Activated naive CD4-positive, alpha-beta T cell treated with anti-CD3 and anti-CD28 coated beads, Interleukin-2, amount 50 U/mL, for 24 hours (primary cell): Measurements from ENCODE around the gene NPSR1.
"Not testable (repeated sequence)": the region's sequence is repeated elsewhere in the genome, so short reads cannot be mapped to it uniquely, and the experiment has no call there.

Experiments used
- H3K27ac Mint-ChIP-seq: one replicate; pipeline ENCODE4 v1.8.0; 2021; ENCODE audit warnings: mild to moderate bottlenecking, mixed read lengths
- H3K27me3 Mint-ChIP-seq: one replicate; pipeline ENCODE4 v1.8.0; 2021; ENCODE audit warnings: mixed read lengths
- H3K36me3 Mint-ChIP-seq: one replicate; pipeline ENCODE4 v1.8.0; 2021; ENCODE audit warnings: mixed read lengths
- H3K4me1 Mint-ChIP-seq: one replicate; pipeline ENCODE4 v1.8.0; 2021; ENCODE audit warnings: mixed read lengths
- H3K4me3 Mint-ChIP-seq: one replicate; pipeline ENCODE4 v1.8.0; 2021; ENCODE audit warnings: mild to moderate bottlenecking, mixed read lengths
- H3K9me3 Mint-ChIP-seq: one replicate; pipeline ENCODE4 v1.8.0; 2021; ENCODE audit warnings: mixed read lengths

Gene NPSR1, protein sequence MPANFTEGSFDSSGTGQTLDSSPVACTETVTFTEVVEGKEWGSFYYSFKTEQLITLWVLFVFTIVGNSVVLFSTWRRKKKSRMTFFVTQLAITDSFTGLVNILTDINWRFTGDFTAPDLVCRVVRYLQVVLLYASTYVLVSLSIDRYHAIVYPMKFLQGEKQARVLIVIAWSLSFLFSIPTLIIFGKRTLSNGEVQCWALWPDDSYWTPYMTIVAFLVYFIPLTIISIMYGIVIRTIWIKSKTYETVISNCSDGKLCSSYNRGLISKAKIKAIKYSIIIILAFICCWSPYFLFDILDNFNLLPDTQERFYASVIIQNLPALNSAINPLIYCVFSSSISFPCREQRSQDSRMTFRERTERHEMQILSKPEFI

DNA sequence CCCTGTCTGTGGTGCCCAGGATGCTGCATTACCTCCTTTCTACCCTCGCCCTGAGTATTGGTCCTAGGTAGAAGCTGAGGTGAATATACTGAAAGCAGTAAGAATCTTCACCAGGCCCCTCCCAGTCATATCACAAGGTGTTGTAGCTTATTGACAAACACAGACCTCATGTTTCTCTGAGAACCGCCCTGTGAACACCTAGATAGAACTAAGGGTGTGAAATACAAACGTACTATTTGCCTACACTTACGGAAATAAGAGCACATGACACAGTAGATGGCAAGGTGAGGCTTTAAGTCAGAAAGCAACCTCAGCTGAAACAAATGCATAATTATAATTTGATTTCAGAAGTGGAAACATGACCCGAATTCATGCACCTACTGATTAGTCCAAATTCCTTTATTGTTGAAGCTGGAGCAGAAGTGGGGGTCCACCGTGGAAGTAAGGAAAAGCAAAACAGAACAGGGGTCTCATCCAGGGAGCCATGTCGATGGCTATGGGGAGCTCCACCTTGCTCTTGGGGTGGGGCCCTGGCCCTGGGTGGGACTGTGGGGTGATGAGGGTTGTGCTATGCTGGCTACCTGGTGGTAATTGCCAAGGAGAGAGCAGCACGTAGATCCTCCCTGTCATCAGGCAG lies at the start of gene NPSR1:
NPSR1 (plus strand) TSS at position 587 of the 637 bp plus-strand sequence. CDS start 195 bp downstream, outside the sequence.
- H3K9me3 Mint-ChIP-seq, result peaks cover 4% of the 10 kb centered on the region
- no peaks in the 10 kb centered on the region for H3K4me1 Mint-ChIP-seq
- no peak within 1 kb of the TSS for H3K4me3 Mint-ChIP-seq
- no peak within 1 kb of the TSS for H3K27ac Mint-ChIP-seq
- no peaks in the 10 kb centered on the region for H3K27me3 Mint-ChIP-seq
- H3K36me3 Mint-ChIP-seq, result no peaks in the 10 kb centered on the region

DNA sequence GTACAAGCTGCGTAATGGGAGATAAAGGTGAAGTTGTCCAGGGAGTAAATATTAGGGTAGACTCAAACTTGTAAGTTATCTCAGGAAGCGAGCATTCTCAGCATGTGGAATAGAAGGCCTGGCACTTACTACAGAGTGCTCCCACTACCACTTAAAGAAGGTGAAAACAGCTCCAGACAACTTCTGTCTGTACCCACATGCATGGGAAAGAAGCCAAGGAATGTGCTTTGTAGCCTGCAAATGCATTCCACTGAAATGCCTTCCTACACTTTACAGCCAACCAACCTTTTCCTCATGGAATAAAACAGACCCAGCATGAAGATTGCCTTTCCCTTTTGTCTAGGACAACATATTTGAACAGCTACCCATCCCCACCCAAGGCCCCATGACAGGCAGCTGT lies 45.4 kb upstream of the NPSR1 start:
- peaks cover 16% of the 10 kb centered on the region for H3K9me3 Mint-ChIP-seq
- no peak overlapping the region for H3K4me3 Mint-ChIP-seq
- H3K4me1 Mint-ChIP-seq, result no peaks in the 10 kb centered on the region
- H3K36me3 Mint-ChIP-seq, result no peaks in the 10 kb centered on the region
- H3K27me3 Mint-ChIP-seq, result no peaks in the 10 kb centered on the region
- no peak overlapping the region for H3K27ac Mint-ChIP-seq

DNA sequence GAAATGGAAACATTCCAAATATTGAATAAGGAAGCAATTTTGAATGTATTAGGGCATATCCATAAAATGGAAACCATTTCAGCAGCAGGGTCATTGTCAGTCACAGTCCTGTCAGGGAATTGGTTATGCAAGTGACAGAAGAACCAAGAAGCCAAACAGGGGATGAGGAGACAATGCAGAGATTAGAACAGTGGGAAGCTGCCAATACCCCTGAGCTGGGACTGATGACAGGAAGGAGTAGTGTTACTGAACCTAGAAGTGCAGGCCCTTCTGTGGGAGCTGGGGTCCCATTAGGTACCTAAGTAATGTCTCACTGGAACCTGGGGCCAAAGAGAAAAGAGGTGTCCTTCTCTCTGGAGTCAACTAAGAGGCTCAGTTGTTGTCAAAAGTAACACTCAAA lies 37.6 kb upstream of the NPSR1 start:
- Mint-ChIP-seq H3K27me3 (no peaks in the 10 kb centered on the region), H3K9me3 (no peaks in the 10 kb centered on the region), H3K27ac (no peak overlapping the region), H3K4me1 (no peaks in the 10 kb centered on the region), H3K36me3 (no peaks in the 10 kb centered on the region), H3K4me3 (no peak overlapping the region)

DNA sequence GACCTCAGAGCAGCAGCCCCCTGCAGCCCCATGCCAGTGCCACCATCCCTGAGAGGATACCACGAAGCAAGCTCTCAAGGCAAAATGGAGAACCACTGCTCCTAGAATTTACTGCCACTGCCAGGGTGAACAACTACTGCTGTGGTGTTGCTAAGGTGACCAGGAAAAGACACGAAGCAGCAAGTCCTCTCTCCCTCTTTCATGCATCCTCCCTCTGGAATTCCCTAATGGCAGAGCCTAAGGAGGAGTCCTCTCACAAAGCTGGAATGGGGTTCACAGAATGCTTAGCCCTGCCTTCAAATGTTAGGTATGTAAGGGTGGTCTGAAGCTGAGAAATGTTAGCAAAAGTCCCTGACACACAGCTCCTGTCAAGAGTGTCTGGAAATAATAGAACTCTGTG lies 35.8 kb upstream of the NPSR1 start:
- Mint-ChIP-seq H3K27ac (no peak overlapping the region), H3K36me3 (no peaks in the 10 kb centered on the region), H3K4me3 (no peak overlapping the region), H3K27me3 (no peaks in the 10 kb centered on the region), H3K9me3 (no peaks in the 10 kb centered on the region), H3K4me1 (no peaks in the 10 kb centered on the region)

DNA sequence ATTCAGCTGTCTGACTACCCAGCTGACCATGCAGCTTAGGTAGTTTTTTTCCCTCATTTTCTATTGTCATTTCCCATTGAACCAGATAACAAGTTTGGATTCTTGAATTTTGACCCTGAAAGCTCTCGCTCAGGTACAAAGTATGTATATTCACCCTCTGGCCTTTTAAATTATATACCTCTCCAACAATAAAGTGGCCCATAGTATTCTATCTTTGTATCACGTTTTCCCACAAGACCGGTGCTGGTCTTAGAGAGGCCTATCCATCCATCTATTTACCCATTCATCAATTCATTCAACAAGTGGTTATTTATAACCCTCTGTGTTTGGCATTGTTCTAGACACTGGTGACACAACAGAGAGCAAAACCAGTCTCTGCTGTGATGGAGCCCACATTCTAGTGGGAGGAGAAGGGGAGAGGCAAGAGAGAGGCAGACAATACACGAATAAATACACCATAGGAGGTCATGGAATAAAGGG lies 35.2 kb upstream of the NPSR1 start:
- Mint-ChIP-seq H3K36me3 (no peaks in the 10 kb centered on the region), H3K27ac (no peak overlapping the region), H3K4me1 (no peaks in the 10 kb centered on the region), H3K4me3 (no peak overlapping the region), H3K9me3 (no peaks in the 10 kb centered on the region), H3K27me3 (no peaks in the 10 kb centered on the region)

DNA sequence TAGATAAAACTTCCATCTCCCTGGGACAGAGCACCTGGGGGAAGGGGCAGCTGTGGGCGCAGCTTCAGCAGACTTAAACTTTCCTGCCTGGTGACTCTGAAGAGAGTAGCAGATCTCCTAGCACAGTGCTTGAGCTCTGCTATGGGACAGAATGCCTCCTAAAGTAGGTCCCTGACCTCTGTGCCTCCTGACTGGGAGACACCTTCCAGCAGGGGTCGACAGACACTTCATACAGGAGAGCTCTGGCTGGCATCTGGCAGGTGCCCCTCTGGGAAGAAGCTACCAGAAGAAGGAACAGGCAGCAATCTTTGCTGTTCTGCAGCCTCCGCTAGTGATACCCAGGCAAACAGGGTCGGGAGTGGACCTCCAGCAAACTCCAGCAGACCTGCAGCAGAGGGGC lies 29.4 kb upstream of the NPSR1 start:
- not testable (repeated sequence) for H3K27ac Mint-ChIP-seq, H3K4me1 Mint-ChIP-seq, H3K27me3 Mint-ChIP-seq, H3K36me3 Mint-ChIP-seq, H3K9me3 Mint-ChIP-seq, H3K4me3 Mint-ChIP-seq

DNA sequence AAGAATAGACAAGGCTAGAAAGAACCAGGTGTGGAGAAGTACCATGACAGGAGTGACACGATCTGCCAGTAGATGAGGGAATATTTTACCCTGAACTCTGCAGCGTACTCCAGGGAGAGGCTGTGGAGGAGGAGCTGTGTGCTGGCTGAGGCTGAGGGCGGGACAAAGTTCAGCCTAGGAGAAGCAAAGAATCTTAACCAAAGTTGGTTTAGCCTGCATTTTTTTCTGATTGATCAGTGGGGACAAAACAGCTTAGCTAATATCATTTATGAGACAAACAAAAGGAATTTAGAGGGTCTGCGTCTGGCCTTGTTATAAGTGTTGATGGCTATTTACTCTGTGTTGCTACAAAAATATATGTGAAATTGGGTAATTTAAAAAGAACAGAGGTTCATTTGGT lies 5.2 kb upstream of the NPSR1 start:
- Mint-ChIP-seq H3K36me3 (no peaks in the 10 kb centered on the region), H3K4me1 (no peaks in the 10 kb centered on the region), H3K27me3 (peaks cover 3% of the 10 kb centered on the region), H3K9me3 (peaks cover 4% of the 10 kb centered on the region), H3K27ac (no peak overlapping the region), H3K4me3 (no peak overlapping the region)

DNA sequence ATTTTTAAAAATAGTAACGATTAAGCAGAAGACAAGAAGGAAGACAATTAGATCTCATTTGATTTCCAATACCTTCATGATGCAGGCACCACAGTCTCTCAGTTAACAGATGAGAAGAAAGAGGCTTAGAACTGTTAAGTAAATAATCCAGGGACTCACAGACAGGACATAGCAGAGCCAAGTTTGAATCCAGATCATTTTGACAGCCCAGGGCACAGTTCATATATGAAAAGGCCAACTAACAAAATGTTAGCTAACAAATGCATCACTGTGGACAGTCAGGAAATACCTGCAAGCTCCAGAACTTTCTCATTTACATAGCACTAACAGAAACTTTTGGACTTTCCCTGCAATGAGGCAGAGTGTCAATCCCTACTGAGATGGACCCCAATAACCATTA lies 4.2 kb upstream of the NPSR1 start:
- Mint-ChIP-seq H3K9me3 (peaks cover 4% of the 10 kb centered on the region), H3K27ac (no peak overlapping the region), H3K4me3 (no peak overlapping the region), H3K4me1 (no peaks in the 10 kb centered on the region), H3K36me3 (no peaks in the 10 kb centered on the region), H3K27me3 (peaks cover 3% of the 10 kb centered on the region)

DNA sequence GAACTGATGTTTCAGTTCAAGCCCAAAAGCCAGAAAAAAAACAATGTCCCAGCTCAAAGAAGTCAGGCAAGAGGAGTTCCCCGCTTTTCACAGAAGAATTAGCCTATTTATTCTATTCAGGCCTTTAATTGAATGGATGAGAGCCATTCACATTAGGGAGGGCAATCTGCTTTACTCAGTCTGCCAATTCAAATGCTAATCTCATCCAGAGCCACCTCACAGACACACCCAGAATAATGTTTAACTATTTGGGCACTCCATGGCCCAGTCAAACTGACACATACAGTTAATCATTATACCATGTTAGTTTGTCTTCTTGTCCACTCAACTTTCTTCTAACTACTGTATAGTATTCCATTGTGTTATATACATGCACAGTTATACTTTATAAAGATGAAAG lies 2.6 kb upstream of the NPSR1 start:
- Mint-ChIP-seq H3K4me1 (no peaks in the 10 kb centered on the region), H3K27ac (no peak overlapping the region), H3K36me3 (no peaks in the 10 kb centered on the region), H3K27me3 (peaks cover 3% of the 10 kb centered on the region), H3K9me3 (peaks cover 4% of the 10 kb centered on the region), H3K4me3 (no peak overlapping the region)

DNA sequence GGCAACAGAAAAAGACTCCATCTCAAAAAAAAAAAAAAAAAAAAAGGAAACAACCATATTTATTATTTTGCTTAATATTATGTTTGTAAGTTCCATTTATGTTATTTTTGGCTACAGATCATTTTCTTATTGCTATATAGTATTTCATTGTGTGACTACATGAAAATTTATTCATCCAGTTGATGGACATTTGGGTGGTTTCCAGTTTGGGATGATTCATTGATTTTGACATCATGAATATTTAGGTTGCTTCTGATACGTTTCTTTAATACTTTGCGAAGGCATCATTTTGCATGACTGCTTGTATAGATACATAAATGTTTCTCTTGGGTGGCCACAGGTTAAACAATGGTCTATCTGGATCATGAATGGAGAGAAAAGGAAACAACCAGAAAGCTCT lies 2.0 kb upstream of the NPSR1 start:
- no peak overlapping the region for H3K4me3 Mint-ChIP-seq
- H3K27me3 Mint-ChIP-seq, result peaks cover 3% of the 10 kb centered on the region
- H3K27ac Mint-ChIP-seq, result no peak overlapping the region
- H3K9me3 Mint-ChIP-seq, result peaks cover 4% of the 10 kb centered on the region
- H3K36me3 Mint-ChIP-seq, result no peaks in the 10 kb centered on the region
- no peaks in the 10 kb centered on the region for H3K4me1 Mint-ChIP-seq

DNA sequence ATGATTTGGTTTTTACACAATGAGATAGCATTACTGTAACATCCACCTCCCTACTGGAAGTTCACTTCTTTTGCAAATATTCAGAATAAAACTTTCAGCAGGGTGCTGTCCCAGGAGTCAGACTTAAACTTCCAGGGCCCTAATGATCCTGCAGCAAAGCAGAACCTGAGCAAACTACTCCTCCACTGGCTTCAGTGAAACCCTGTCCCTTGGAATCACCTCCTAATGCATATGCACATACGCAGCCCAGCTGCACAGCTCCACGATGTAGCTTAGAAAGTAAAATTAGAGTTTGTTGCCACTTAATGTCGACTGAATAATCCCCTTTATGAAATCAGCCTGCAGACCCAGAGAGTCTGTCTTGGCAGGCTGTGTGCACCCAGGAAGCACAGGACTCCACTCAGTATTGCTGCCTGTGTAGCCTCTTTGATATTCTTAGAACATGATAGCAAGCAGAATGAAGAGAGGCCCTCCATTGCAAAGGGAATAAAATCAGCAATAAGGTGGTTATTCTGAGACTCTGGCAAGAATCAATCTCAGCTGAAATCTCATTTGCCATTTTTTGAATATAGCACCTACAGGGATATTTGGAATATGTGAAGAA lies 1.6 kb downstream of the NPSR1 start:
- no peaks in the 10 kb centered on the region for H3K27me3 Mint-ChIP-seq

DNA sequence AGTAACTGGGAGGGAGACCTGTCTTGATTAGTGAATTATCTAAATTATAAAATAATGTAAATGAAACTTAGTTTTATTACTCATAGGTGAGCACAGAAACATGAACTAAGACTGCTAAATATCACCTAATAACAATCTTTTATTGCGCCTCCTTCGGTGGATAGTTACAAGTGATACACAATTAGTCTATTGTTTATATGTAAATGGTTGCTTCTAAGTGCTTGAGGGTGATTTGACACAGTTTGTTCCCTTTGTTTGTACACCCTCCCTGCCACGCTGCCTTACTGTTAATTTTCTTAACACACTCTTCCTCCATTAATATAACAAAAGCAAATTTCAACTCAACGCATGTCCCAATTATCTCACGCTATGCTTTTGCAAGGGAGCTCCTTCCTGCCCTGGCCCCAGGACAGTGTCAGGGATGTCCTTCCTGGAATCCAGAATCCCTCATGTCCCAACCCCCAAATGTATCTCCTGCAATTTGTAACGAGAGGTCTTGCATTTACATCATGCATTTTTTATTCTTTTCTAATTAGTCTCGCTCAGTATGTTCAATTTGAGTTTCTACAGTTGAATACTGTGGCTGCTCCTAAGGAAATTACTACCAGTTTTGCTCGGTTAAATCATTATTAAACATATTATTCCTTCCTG lies 4.2 kb downstream of the NPSR1 start:
- Mint-ChIP-seq H3K4me3 (no peak overlapping the region), H3K27ac (no peak overlapping the region), H3K9me3 (no peaks in the 10 kb centered on the region), H3K4me1 (no peaks in the 10 kb centered on the region), H3K36me3 (no peaks in the 10 kb centered on the region), H3K27me3 (no peaks in the 10 kb centered on the region)

More for the DNA sequence above, 1.6 kb downstream of the NPSR1 start:
- no peaks in the 10 kb centered on the region for H3K36me3 Mint-ChIP-seq
- H3K4me1 Mint-ChIP-seq, result no peaks in the 10 kb centered on the region
- peaks cover 4% of the 10 kb centered on the region for H3K9me3 Mint-ChIP-seq
- H3K4me3 Mint-ChIP-seq, result no peak overlapping the region
- no peak overlapping the region for H3K27ac Mint-ChIP-seq

DNA sequence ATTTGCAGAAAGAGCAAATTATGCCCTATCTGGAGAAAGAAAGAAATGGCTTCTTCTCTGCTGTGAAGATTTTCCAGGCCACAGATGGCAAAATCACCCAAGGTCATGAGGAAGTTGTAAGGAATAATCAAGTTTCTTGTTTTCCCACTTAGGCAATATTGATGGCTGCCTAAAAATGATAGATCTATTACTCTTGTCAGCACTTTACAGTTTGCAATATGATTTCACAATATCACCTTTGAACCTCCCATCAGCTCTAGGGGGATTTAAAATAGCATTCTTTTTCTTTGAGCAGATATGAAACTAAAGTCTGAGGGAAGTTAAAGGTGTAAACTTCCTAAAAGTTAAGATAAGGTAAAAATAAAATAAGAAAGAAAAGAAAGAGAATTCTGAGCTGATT lies 6.7 kb downstream of the NPSR1 start:
- Mint-ChIP-seq H3K4me3 (no peak overlapping the region), H3K27ac (no peak overlapping the region), H3K27me3 (peaks cover 1% of the 10 kb centered on the region), H3K4me1 (no peaks in the 10 kb centered on the region), H3K36me3 (no peaks in the 10 kb centered on the region), H3K9me3 (no peaks in the 10 kb centered on the region)

DNA sequence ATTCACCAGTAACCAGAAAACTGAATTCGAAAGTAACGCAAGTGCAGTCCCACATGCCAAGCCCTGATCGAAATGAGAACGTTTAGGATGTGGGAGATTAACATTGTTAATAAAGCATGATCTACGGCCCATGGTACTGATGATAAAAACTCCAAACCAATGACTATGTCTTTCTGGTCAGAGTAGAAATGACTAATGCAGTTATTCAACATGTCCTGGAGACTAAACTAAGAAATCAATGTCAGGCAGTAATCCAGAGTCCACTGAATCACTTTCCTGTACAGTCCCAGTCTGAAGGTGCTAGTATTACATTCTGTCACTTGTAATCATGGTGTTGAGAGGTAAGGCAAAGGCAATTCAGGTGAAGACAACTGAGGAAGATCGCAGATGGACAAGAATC lies 14.4 kb downstream of the NPSR1 start:
- no peaks in the 10 kb centered on the region for H3K36me3 Mint-ChIP-seq
- H3K4me1 Mint-ChIP-seq, result no peaks in the 10 kb centered on the region
- H3K27ac Mint-ChIP-seq, result no peak overlapping the region
- H3K4me3 Mint-ChIP-seq, result no peak overlapping the region
- H3K27me3 Mint-ChIP-seq, result peaks cover 4% of the 10 kb centered on the region
- H3K9me3 Mint-ChIP-seq, result no peaks in the 10 kb centered on the region

DNA sequence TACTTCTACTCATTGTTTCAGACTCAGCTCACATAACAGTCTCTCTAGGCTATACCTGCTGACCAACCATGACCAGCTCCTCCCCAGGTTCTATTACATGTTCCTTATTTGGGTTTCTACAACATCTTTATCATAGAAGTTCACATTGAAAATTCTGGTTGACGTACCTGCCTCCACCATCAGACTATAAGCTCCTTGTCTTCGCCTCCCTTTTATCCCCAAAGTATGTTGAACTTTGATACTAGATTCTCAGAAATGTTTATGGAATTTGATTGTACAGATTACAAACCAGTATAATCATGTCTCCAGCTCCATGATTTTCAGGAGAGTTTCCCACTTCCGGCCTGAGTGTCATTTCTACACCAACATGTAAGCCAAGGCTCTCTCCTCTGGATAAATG lies 15.0 kb downstream of the NPSR1 start:
- H3K27me3 Mint-ChIP-seq, result peaks cover 3% of the 10 kb centered on the region

More for the DNA sequence above, 15.0 kb downstream of the NPSR1 start:
- Mint-ChIP-seq H3K4me3 (no peak overlapping the region), H3K27ac (no peak overlapping the region), H3K9me3 (no peaks in the 10 kb centered on the region), H3K36me3 (no peaks in the 10 kb centered on the region), H3K4me1 (no peaks in the 10 kb centered on the region)
